Thyroid gland (tissue), 4 donors: ENCODE results near the gene SCP2. TPM values are rescaled to one million over a fixed set of nuclear protein-coding genes. Genes with fewer than 3 reads are reported as not detected.
"Not testable (repeated sequence)": the region's sequence is repeated elsewhere in the genome, so short reads cannot be mapped to it uniquely, and the experiment has no call there.

Experiments used
- DNase-seq, 2 donors: peaks; one replicate each; pipeline ENCODE4 v3.0.0-alpha.2; 2019
- H3K27ac ChIP-seq, 3 donors: fragments of 200-600 bp; sonication (generic); 1 replicate in 2 of 3; 2 replicates in 1 of 3; pipeline ENCODE4 v1.5.1; 2016 to 2019; ENCODE audit warnings: mild to moderate bottlenecking in 1 of 3, moderate library complexity in 1 of 3
- H3K27me3 ChIP-seq: fragments of 200-600 bp; sonication (generic); one replicate; pipeline ENCODE4 v1.5.1; 2019
- H3K36me3 ChIP-seq, 2 donors: fragments of 200-600 bp; sonication (generic); one replicate each; pipeline ENCODE4 v1.5.1; 2016 to 2019
- H3K4me1 ChIP-seq, 2 donors: fragments of 200-600 bp; sonication (generic); one replicate each; pipeline ENCODE4 v1.5.1; 2017 to 2019
- H3K4me3 ChIP-seq, 3 donors: fragments of 200-600 bp; sonication (generic); replicated peaks in 1 of 3; 1 replicate in 2 of 3; 2 replicates in 1 of 3; pipeline ENCODE4 v1.5.1; 2016; ENCODE audit warnings: mild to moderate bottlenecking in 1 of 3
- H3K9me3 ChIP-seq: fragments of 200-600 bp; sonication (generic); one replicate; pipeline ENCODE4 v1.5.1; 2017
- CTCF ChIP-seq, 6 experiments: fragments of 200-600 bp in 3 of 6; fragments of 450-650 bp in 3 of 6; sonication (generic) in 3 of 6; IDR thresholded peaks; one replicate each; pipeline ENCODE4 v1.5.1; 2016 to 2019; ENCODE audit warnings: antibody characterized with exemption in 6 of 6, mild to moderate bottlenecking in 2 of 6, inconsistent platforms in 1 of 6, moderate library complexity in 1 of 6
- POLR2A ChIP-seq, 2 donors: fragments of 450-650 bp; IDR thresholded peaks; one replicate each; pipeline ENCODE4 v1.6.1; 2017; ENCODE audit warnings: antibody characterized with exemption in 2 of 2, mild to moderate bottlenecking in 2 of 2, moderate library complexity in 1 of 2
- WGBS, 2 donors: methylation state at CpG; one replicate each; pipeline ENCODE4 v1.1.5; 2017; 5-methylcytosine and 5-hydroxymethylcytosine counted together
- intact Hi-C: fragments of 100-400 bp; cut with DNase I; formaldehyde crosslinking; loops from one replicate; pipeline ENCODE4 v1.15.1; 2023
- total RNA-seq, 4 donors: library from RNA; depleted of rRNA; stranded (reverse); fragments of >200 nt; gene quantifications; one replicate each; pipeline ENCODE4 v1.2.3, GENCODE V29; 2016

SCP2 gene
- total RNA-seq, 4 donors from 2014 or later, result 114 to 181 (median 164) TPM

- Histone ChIP-seq H3K27ac (no peak overlapping the region), H3K27me3 (no peaks in the 10 kb centered on the region), H3K36me3 (no peaks in the 10 kb centered on the region), H3K9me3 (no peaks in the 10 kb centered on the region), H3K4me1 (no peaks in the 10 kb centered on the region), H3K4me3 (no peak overlapping the region)
- intact Hi-C loops, result no loop called here
- no peak for DNase-seq
- TF ChIP-seq POLR2A (IDR thresholded peaks at IDR 0.05) (no peak), CTCF (IDR thresholded peaks at IDR 0.05) (no peak)
Measured at GRCh38 chr1:52996653-52997052, 69.6 kb downstream of the SCP2 start.

GRCh38 chr1:53001128-53001527 lies 74.1 kb downstream of the SCP2 start:
- Histone ChIP-seq H3K27ac (no peak overlapping the region), H3K9me3 (no peaks in the 10 kb centered on the region), H3K4me3 (no peak overlapping the region), H3K36me3 (no peaks in the 10 kb centered on the region), H3K4me1 (no peaks in the 10 kb centered on the region), H3K27me3 (no peaks in the 10 kb centered on the region)
- intact Hi-C loops, result no loop called here
- no peak for DNase-seq
- no peak for TF ChIP-seq POLR2A (IDR thresholded peaks at IDR 0.05)
- TF ChIP-seq CTCF (IDR thresholded peaks at IDR 0.05), result no peak

- H3K4me3 ChIP-seq, intact Hi-C loops, H3K9me3 ChIP-seq, DNase-seq, H3K27ac ChIP-seq, H3K36me3 ChIP-seq, H3K27me3 ChIP-seq, H3K4me1 ChIP-seq: not testable (repeated sequence)
- 84 to 100% methylated on average over 1 to 2 of the region's 2 CpGs for WGBS, 2 donors
Measured at GRCh38 chr1:53006612-53007011, 79.5 kb downstream of the SCP2 start.

- WGBS, 2 donors, result 92 to 93% methylated on average over 4 of the region's 4 CpGs
- H3K27me3 ChIP-seq, H3K4me1 ChIP-seq, intact Hi-C loops, DNase-seq, H3K4me3 ChIP-seq, H3K36me3 ChIP-seq, H3K27ac ChIP-seq, H3K9me3 ChIP-seq: not testable (repeated sequence)
Measured at GRCh38 chr1:53010247-53010646, 83.2 kb downstream of the SCP2 start.

DNA sequence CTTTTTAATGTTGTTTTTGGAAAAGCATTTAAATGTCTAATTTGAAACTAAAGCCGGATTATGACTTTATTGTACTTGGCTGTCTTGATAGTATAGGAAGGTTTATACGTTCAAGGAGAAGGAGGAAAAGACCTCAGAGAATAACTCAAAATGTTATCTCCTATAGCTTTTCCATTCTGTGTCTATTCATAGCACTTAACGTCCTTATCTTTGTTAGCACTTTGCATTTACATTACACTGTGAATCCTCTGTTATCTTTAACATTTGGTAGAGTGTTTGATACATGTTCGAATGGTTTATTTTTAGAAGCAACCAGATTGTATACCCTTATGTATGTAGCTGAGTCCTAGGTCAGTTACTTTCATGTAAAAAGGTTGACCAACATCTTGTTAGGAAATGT lies 84.1 kb downstream of the SCP2 start:
- intact Hi-C loops, result no loop called here
- H3K4me1 ChIP-seq, result peaks cover 0 to 8% of the 10 kb centered on the region in 2 donors
- no peaks in the 10 kb centered on the region for H3K36me3 ChIP-seq
- WGBS, 2 donors, result 55 to 62% methylated on average over 4 of the region's 4 CpGs
- no peak for TF ChIP-seq POLR2A (IDR thresholded peaks at IDR 0.05)
- no peak for TF ChIP-seq CTCF (IDR thresholded peaks at IDR 0.05)
- H3K27me3 ChIP-seq, result no peaks in the 10 kb centered on the region
- H3K4me3 ChIP-seq, result no peak overlapping the region
- H3K9me3 ChIP-seq, result no peaks in the 10 kb centered on the region
- H3K27ac ChIP-seq, result no peak overlapping the region
- no peak for DNase-seq

GRCh38 chr1:53014791-53015507 lies 87.9 kb downstream of the SCP2 start:
- peaks cover 5 to 15% of the 10 kb centered on the region in 2 donors for H3K4me1 ChIP-seq
- TF ChIP-seq POLR2A (IDR thresholded peaks at IDR 0.05) (peak in 1 of 2 donors; percentile 34), CTCF (IDR thresholded peaks at IDR 0.05) (no peak)
- no peaks in the 10 kb centered on the region for H3K36me3 ChIP-seq
- intact Hi-C loops, result no loop called here
- peak overlapping the region; percentile 29 to 88 (median 36) for H3K4me3 ChIP-seq
- 1 to 2% methylated on average over 9 of the region's 9 CpGs for WGBS, 2 donors
- peak; percentile 75 to 79 for DNase-seq
- no peaks in the 10 kb centered on the region for H3K27me3 ChIP-seq
- no peaks in the 10 kb centered on the region for H3K9me3 ChIP-seq
- H3K27ac ChIP-seq, result peak overlapping the region; percentile 4 to 70 (median 35)
